NCI-H1436 (cell line): Measurements from ENCODE around the gene DPP4.
A peak's percentile ranks its signal among the peaks of the same experiment; 100 is the strongest.

Experiments used
- DNase-seq: peaks from one replicate; lab custom pipeline; 2025; lab: John Stamatoyannopoulos, UW

The DPP4 gene

GRCh38 chr2:162073888-162074631 lies at the start of gene DPP4:
TSS of gene DPP4 (minus strand) at chr2:162074215. CDS start at chr2:162073981, 234 bp downstream.
- peak; percentile 24 for DNase-seq

GRCh38 chr2:162118166-162119031 lies 44.4 kb upstream of the DPP4 start:
- no peak for DNase-seq

- no peak for DNase-seq
Measured at GRCh38 chr2:162116352-162116751, 42.3 kb upstream of the DPP4 start.

GRCh38 chr2:162115076-162115475 lies 41.1 kb upstream of the DPP4 start:
- DNase-seq, result no peak

GRCh38 chr2:162114271-162114670 lies 40.3 kb upstream of the DPP4 start:
- DNase-seq, result no peak

- DNase-seq, result no peak
Measured at GRCh38 chr2:162113776-162114168, 39.8 kb upstream of the DPP4 start.

GRCh38 chr2:162113088-162113775 lies 39.2 kb upstream of the DPP4 start:
- no peak for DNase-seq

- no peak for DNase-seq
Measured at GRCh38 chr2:162111958-162112850, 38.2 kb upstream of the DPP4 start.

GRCh38 chr2:162107361-162107901 lies 33.4 kb upstream of the DPP4 start:
- DNase-seq, result no peak

- no peak for DNase-seq
Measured at GRCh38 chr2:162106746-162107145, 32.7 kb upstream of the DPP4 start.

GRCh38 chr2:162106146-162106551 lies 32.1 kb upstream of the DPP4 start:
- DNase-seq, result no peak

GRCh38 chr2:162103443-162104009 lies 29.5 kb upstream of the DPP4 start:
- DNase-seq, result no peak

GRCh38 chr2:162100579-162100978 lies 26.6 kb upstream of the DPP4 start:
- DNase-seq, result no peak

- no peak for DNase-seq
Measured at GRCh38 chr2:162099836-162100235, 25.8 kb upstream of the DPP4 start.

GRCh38 chr2:162092658-162093556 lies 18.9 kb upstream of the DPP4 start:
- DNase-seq, result no peak

GRCh38 chr2:162092008-162092390 lies 18.0 kb upstream of the DPP4 start:
- no peak for DNase-seq

- DNase-seq, result no peak
Measured at GRCh38 chr2:162091325-162092007, 17.5 kb upstream of the DPP4 start.

- DNase-seq, result no peak
Measured at GRCh38 chr2:162090109-162090508, 16.1 kb upstream of the DPP4 start.

GRCh38 chr2:162086904-162087303 lies 12.9 kb upstream of the DPP4 start:
- no peak for DNase-seq
